GM18861 (cell line): ENCODE data around the gene CLK1.
"Not testable (repeated sequence)": the region's sequence is repeated elsewhere in the genome, so short reads cannot be mapped to it uniquely, and the experiment has no call there.

Experiments
- ATAC-seq: cut with Tn5 transposase; IDR thresholded peaks from one replicate; pipeline ENCODE4 v1.9.1; 2021; ENCODE audit not compliant: unreplicated experiment

Gene CLK1

GRCh38 chr2:200851398-200852248 is 12.8 kb downstream of the CLK1 start:
- ATAC-seq = no peak

- no peak for ATAC-seq
These were observed 13.8 kb downstream of the CLK1 start for GRCh38 chr2:200850512-200851256.

GRCh38 chr2:200847939-200848338 is 16.5 kb downstream of the CLK1 start:
- no peak for ATAC-seq

DNA sequence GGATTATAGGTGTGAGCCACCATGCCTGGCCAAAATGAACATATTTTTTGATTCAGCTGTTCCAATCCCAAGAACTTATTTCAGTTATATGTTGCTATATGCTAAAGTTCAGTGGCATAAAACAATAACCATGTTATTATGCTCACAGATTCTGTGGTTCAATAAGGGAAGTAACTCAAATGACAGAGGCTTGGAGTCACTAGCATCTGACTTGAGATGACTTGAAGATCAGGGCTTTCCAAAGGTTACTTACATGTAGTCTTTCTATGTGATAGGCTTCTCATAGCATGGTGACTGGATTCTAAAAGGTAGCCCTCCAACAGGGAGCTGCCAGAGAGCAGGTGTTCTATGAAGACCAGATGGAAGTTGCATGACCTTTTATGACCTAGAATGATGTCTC is 17.2 kb downstream of the CLK1 start:
- ATAC-seq = no peak

- no peak for ATAC-seq
These were observed 18.7 kb downstream of the CLK1 start for GRCh38 chr2:200845669-200846325.

GRCh38 chr2:200845194-200845593 is 19.3 kb downstream of the CLK1 start:
- ATAC-seq = no peak

DNA sequence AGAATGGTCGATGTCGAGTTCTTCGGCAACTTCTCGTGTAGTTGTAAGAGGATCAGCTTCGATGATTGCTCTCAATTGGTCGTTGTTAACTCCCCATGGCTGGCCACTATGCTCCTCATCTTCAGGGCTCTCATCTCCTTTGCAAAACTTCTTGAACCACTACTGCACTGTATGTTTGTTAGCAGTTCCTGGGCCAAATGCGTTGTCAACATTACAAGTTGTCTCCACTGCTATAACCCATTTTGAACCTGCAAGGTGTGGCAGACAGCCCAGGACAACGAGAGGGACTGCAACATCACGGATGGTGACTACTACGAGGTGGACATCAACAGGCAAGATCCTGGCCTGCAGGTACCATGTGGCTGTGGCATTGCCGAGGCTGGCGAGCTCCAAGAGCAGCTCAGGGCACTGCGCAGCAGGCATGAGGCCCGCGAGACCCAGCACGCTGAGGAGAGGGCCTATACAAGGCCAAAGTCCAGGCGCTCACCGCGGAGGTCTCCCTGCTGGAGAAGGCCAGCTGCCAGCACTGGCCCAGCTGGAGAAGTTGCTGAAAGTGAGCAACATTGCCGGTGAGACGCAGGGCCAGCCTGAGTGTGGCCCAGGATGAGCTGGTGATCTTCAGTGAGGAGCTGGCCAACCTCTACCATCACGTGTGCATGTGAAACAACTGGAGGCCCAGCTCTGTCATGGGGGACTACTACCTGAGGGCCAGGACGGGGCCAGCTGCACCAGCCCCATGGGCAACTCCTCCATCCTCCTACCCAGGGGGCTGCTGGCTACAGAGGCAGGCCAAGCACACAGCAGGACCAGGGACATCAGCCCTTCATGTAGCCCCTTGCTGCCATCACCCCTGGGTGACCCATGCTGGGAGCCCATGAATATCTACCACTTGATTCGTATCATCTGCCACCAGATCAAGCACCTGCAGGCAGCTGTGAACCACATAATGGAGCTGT is 20.2 kb downstream of the CLK1 start:
- ATAC-seq = no peak

DNA sequence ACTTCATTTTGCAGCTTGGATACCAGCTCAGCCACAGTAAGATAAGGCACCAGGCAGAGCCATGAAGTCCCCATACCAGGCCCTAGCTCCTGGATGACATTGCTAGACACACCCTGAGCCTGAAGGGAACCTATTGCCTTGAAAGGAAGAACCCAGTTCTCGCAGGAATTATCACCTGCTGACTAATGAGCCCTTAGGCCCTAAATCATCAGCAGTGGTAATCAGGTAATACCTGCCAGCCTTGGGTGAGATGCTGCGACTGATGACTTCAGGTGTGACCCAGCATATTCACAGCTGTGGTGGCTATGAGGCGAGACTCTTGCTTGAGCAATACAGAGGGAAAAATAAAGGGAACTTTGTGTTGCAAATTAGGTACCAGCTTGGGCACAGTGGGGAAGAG is 24.9 kb downstream of the CLK1 start:
- no peak for ATAC-seq

DNA sequence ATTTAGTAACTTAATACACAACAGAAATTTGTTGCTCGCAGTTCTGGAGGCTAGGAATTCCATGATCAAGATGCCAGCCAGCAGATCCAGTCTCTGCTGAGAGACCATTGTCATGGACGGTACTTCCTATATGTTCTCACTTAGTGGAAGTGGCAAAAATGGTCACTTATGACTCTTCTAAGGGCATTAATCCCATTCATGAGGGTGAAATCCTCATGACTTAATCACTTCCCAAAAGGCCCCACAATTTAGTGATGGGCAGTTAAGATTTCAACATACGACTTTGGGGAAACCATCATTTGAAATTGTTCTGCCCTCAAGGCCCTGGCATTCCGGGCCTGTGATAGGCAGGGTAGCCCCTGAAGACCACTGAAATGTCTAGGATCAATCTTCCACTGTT is 29.8 kb downstream of the CLK1 start:
- ATAC-seq = no peak

DNA sequence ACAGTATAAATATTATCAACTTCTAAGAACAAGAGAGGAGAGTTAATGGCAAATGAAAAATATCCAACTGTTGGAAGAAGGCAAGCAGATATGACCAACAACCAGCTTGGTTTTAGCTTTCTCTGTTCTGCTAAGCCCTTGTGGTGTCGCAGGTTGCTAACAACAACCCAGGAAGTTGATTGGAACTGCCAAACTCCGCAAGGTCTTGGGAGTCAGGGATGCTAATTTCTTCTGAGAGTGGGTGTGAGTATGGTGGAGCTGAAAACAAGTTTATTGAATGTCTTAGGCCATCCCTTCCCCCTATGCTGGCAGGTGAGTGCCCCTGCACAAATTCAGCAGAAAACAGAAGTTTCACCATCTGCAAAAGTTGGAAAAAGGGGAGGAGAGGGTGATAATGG is 35.2 kb downstream of the CLK1 start:
- no peak for ATAC-seq

- no peak for ATAC-seq
These were observed 35.7 kb downstream of the CLK1 start for GRCh38 chr2:200828572-200829257.

DNA sequence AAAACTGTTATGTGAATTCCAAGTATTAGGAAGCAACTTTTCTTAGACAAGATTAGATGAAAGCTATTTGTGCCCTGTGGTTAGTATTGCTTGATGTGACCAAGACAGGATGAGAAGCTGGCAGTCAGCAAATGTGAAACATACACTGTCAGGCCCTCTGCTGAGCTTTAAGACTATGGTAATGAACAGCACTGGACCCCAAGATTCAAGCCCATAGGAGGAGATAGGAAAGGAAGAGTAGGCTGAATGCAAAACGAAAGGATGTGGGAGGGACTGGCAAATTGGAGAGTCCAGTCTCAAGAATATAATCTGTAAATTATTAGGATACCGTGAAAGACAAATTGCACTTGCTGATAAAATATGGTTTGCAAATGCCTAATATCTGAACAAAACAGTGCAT is 36.4 kb downstream of the CLK1 start:
- no peak for ATAC-seq

DNA sequence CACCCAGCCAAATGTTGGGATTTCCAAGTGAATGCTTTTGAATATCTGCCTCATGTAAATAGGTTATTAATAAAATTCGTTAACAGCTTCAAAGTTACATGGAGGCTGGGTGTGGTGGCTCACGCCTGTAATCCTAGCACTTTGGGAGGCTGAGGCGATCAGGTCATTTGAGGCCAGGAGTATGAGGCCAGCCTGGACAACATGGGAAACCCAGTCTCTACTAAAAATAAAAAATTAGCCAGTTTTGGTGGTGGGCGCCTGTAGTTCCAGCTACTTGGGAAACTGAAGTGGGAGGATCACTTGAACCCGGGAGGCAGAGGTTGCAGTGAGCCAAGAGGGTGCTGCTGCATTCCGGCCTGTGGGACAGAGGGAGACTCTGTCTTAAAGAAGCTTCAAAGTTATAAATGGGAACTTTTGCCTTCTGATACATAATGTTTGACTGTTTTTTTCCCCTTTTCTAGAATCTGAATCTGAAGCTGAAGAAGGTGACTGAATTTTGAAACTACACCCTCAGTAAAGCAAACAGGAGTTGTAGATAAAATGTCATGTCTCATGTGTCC is 42.7 kb downstream of the CLK1 start:
- no peak for ATAC-seq

DNA sequence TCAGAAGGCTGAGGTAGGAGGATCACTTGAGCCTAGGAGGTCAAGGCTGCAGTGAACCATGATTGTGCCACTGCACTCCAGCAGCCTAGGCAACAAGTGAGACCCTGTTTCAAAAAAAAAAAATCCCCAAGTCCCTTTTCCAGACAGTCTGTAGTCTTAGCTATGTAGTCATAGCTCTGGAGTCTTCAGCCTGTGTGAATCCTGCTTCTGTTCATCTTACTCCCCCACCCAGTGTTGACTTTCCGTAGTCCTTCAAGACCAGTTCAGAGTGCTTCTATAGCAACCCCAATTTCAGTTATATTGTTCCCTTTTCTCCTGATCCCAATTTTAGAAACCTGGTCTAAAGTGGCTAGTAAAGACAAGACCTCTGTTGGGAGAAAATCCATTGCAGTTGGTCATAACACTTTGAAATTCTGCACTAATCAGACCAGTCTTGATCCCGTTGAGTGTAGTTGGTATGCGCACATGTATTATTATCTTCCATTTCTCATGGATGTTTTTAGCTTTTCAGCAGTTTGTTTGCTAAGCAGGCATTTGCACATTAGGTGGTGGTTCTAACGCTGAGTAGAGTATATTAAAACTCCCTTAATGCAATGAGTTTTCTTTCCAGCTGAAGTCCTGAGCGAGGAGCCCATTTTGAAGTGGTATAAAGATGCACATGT is 43.8 kb downstream of the CLK1 start:
- ATAC-seq = no peak

- not testable (repeated sequence) for ATAC-seq
These were observed 45.7 kb downstream of the CLK1 start for GRCh38 chr2:200818732-200819131.

DNA sequence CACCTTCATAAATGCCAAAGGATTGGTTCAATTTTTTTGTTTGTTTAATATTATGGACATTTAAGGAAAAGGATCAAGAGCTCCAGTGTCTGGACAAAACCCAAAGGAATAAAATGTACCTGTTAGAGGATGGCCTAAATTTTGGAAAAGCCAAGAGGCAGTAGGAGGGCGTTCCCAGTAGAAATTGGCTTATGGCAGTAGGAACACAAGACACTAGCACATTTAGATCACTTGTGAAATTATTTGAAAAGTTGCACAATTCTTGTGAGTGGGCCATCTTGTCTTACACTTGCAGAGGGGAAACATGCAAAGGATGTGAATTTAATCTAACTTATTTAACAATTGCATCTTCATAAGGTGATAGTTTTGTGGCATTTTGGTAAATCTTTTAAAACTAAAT is 49.5 kb downstream of the CLK1 start:
- no peak for ATAC-seq

DNA sequence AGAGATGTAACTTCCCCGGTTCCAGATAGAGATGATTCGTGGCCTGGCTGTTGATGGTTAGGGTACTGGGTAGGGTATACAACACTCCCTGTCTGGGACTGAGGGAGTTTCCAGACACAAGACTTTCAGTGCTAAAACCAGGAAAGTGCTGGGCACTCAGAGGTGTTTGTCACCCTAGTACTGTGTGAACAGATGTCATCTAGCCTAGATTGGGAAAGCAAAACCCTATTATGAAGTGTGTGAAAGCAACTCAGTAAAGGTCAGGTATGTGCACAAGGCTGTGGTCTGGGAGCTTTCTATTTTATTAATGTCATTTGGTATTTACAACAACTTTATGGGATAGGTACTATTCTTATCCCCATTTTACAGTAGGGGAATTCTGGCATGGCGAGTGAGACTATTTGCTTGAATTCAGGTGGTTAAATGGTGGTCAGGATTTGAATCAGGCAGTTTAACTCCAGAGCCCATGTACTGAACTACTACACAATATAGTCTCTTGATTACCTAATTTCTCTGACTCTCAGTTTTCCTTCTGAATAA is 50.1 kb downstream of the CLK1 start:
- ATAC-seq = no peak

DNA sequence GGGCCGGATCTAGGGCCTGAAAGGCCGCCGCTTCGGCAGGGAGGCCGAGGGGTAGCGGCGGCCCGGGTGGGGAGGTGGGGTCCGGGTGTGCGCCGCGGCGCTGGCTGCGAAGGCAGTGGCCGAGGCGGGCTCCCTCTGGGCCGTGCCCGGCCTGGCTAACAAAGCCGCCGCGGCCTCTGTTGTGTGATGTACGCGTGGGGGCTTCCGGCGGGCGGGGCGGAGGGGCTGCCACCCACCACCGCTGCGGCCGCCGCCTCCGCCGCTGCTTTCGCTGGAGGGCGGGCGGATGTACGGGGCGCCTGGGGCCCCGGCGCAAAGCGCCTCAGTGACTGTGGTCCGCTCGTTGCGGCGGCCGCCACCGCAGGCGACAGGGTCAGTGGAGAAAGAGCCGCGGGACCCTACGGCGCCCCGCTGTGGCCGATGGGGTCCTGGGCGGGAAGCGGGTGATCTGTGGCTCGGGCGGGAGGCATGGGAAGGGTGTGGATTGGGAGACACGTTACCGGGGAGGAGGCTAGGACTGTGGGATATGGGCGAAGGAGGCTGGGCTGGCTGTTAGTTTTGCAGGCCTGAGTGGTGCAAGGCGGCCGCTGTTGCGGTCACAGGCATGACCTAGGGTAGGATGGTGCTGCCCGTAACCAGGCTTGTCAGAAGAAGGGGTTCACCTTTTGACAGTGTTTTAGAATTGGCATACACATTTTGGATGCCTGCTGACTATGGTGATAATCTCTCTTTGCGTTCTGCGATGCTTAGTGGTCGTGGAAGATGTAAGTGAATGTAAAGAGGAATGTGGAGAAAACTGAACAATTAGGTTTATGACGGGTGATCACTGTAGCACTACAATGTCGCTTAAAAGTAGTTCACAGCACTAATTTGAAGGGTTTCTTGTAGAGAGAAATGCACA is 52.1 kb downstream of the CLK1 start:
- peak; percentile 33 for ATAC-seq
